A549 (cell line): ENCODE data around the gene RPA1. TPM values are rescaled to one million over a fixed set of nuclear protein-coding genes. Genes with fewer than 3 reads are reported as not detected.
A peak's percentile ranks its signal among the peaks of the same experiment; 100 is the strongest.

Experiments
- ATAC-seq, 2 experiments: fragments of 200-7000 bp in 1 of 2; fragments of >200 bp in 1 of 2; cut with Nextera tagmentation in 1 of 2; cut with Tn5 transposase in 1 of 2; 3 replicates each; pipeline versions ENCODE4 v1.8.0 to v1.9.1; 2018 to 2020; ENCODE audit warnings: mild to moderate bottlenecking in 1 of 2, moderate library complexity in 1 of 2
- CTCF ChIA-PET: fragments of 300-600 bp; sonication (Branson Sonifier 250); formaldehyde crosslinking; extraction: SDS; loops from one replicate; lab custom pipeline; 2021; ENCODE audit warnings: antibody characterized with exemption, inconsistent platforms; lab: Yijun Ruan, JAX
- POLR2A ChIA-PET: fragments of 350-600 bp; formaldehyde crosslinking; extraction: SDS; loops from one replicate; lab custom pipeline; 2021; ENCODE audit warnings: antibody characterized with exemption, inconsistent platforms; lab: Yijun Ruan, JAX
- DNase-seq, 2 experiments: peaks; one replicate each; pipeline versions ENCODE4 v3.0.0 to v3.0.0-alpha.2; 2011 to 2016; ENCODE audit warnings: low read depth in 1 of 2, low spot score in 1 of 2
- FAIRE-seq: peaks from 2 replicates; lab custom pipeline; 2011; peaks lifted over from hg19 to GRCh38; lab: Jason Lieb, UNC
- H3K27ac ChIP-seq, 2 experiments: fragments of >200 bp; sonication (Bioruptor Twin); formaldehyde crosslinking; 3 replicates each; pipeline ENCODE4 v1.5.1; 2016 to 2017
- H3K4me1 ChIP-seq: fragments of >200 bp; sonication (Bioruptor Twin); formaldehyde crosslinking; 3 replicates; pipeline ENCODE4 v1.6.1; 2016
- H3K4me2 ChIP-seq: fragments of >200 bp; sonication (Bioruptor Twin); formaldehyde crosslinking; 3 replicates; pipeline ENCODE4 v1.6.1; 2016
- H3K4me3 ChIP-seq: fragments of >200 bp; sonication (Bioruptor Twin); formaldehyde crosslinking; 3 replicates; pipeline ENCODE4 v1.5.1; 2016
- H3K9me3 ChIP-seq: fragments of >200 bp; sonication (Bioruptor Twin); formaldehyde crosslinking; 3 replicates; pipeline ENCODE4 v1.6.1; 2016
- BHLHE40 ChIP-seq: IDR thresholded peaks from 2 replicates; pipeline ENCODE4 v1.6.1; 2012; ENCODE audit warnings: low read depth, low read length, inconsistent platforms
- CBX2 ChIP-seq: fragments of 200-600 bp; sonication (generic); IDR thresholded peaks from 2 replicates; pipeline ENCODE4 v1.6.1; 2016; ENCODE audit warnings: low read depth, mild to moderate bottlenecking, borderline replicate concordance
- CBX8 ChIP-seq: fragments of 200-600 bp; sonication (generic); IDR thresholded peaks from 2 replicates; pipeline ENCODE4 v1.6.1; 2016
- EHF ChIP-seq: fragments of 250-450 bp; sonication (Bioruptor Pico); IDR thresholded peaks from 2 replicates; pipeline ENCODE4 v1.5.0; 2020; ENCODE audit warnings: mild to moderate bottlenecking
- EP300 ChIP-seq, 2 experiments: fragments of >200 bp; sonication (Bioruptor Twin); formaldehyde crosslinking; IDR thresholded peaks; 2 replicates in 1 of 2; 3 replicates in 1 of 2; pipeline ENCODE4 v1.6.1; 2016 to 2017
- HOXB5 ChIP-seq: fragments of 250-450 bp; sonication (Bioruptor Pico); IDR thresholded peaks from 2 replicates; pipeline ENCODE4 v1.5.0; 2020; ENCODE audit warnings: mild to moderate bottlenecking, moderate library complexity
- JUN ChIP-seq, 2 experiments: fragments of >200 bp; sonication (Bioruptor Twin); formaldehyde crosslinking; IDR thresholded peaks; 2 replicates in 1 of 2; 3 replicates in 1 of 2; pipeline ENCODE4 v1.6.1; 2016 to 2017
- MAZ ChIP-seq: fragments of 150-350 bp; IDR thresholded peaks from 2 replicates; pipeline ENCODE4 v1.6.1; 2014; ENCODE audit warnings: antibody characterized with exemption, low read depth, low read length, borderline replicate concordance
- NR3C1 ChIP-seq: fragments of >200 bp; sonication (Bioruptor Twin); formaldehyde crosslinking; IDR thresholded peaks from 3 replicates; pipeline ENCODE4 v1.6.1; 2017
- PHF8 ChIP-seq: fragments of 200-600 bp; sonication (generic); IDR thresholded peaks from 2 replicates; pipeline ENCODE4 v1.6.1; 2016; ENCODE audit warnings: low read depth, mild to moderate bottlenecking, antibody characterized with exemption, moderate library complexity, borderline replicate concordance
- RAD21 ChIP-seq, 2 experiments: fragments of >200 bp in 1 of 2; sonication (Bioruptor Twin) in 1 of 2; formaldehyde crosslinking in 1 of 2; IDR thresholded peaks in 1 of 2; conservative IDR thresholded peaks in 1 of 2; 2 replicates in 1 of 2; 3 replicates in 1 of 2; pipeline ENCODE4 v1.6.1; 2012 to 2018; ENCODE audit warnings: inconsistent platforms in 1 of 2
- RARB ChIP-seq: fragments of 250-450 bp; sonication (Bioruptor Pico); IDR thresholded peaks from 2 replicates; pipeline ENCODE4 v1.8.0; 2021; ENCODE audit warnings: mild to moderate bottlenecking, moderate library complexity
- RNF2 ChIP-seq: fragments of 200-600 bp; sonication (generic); IDR thresholded peaks from 2 replicates; pipeline ENCODE4 v1.6.1; 2016; ENCODE audit warnings: low read depth, mild to moderate bottlenecking, antibody characterized with exemption, moderate library complexity, borderline replicate concordance
- SMC3 ChIP-seq: fragments of >200 bp; sonication (Bioruptor Twin); formaldehyde crosslinking; IDR thresholded peaks from 3 replicates; pipeline ENCODE4 v1.6.1; 2018; ENCODE audit warnings: inconsistent platforms
- WGBS: methylation state at CpG from one replicate; pipeline ENCODE4 v1.1.6; 2017; ENCODE audit errors: missing lambda C conversion rate; 5-methylcytosine and 5-hydroxymethylcytosine counted together
- polyA plus RNA-seq, 4 experiments: library from polyadenylated mRNA; depleted of rRNA in 3 of 4; stranded (reverse); fragments of >200 nt; fragmentation: RNase III in 1 of 4; extraction: RNeasy Plus Mini Kit Qiagen cat#74134 plus additional on column Dnase treatment in 1 of 4; gene quantifications; 2 replicates in 3 of 4; 3 replicates in 1 of 4; pipeline ENCODE4 v1.2.3, GENCODE V29; 2011 to 2017
- TF ChIP-seq, protein P1 (sequence below): fragments of >200 bp; sonication (Bioruptor Twin); formaldehyde crosslinking; IDR thresholded peaks from 3 replicates; pipeline ENCODE4 v1.5.1; 2016
- TF ChIP-seq, protein P2 (sequence below): fragments of >200 bp; sonication (Bioruptor Twin); formaldehyde crosslinking; IDR thresholded peaks from 2 replicates; pipeline ENCODE4 v1.6.1; 2016

The RPA1 gene
- polyA plus RNA-seq, 2 of the 4 experiments (the other 2 are of a cell fraction): 72.2 to 136 TPM

DNA sequence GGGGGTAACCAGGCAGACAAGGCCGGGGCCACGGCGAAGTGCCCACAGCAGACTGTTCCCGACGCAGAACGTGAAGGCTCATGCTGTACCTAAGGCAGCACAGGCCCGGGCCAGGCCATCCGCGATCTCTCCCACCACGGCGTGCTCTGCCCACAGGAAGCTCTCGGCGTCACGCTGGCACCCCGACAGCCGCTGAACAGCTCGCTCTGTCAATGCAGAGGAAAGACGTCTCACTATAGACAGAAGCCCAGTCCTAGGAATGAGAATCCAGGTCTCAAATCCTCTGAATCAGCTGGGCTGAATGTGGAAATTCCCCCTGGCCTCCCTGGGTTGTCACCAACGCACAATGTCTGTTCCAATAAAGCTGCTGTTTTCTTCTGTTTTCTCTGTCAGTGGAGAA lies 46.5 kb upstream of the RPA1 start (continued):
- TF ChIP-seq, protein P1, sequence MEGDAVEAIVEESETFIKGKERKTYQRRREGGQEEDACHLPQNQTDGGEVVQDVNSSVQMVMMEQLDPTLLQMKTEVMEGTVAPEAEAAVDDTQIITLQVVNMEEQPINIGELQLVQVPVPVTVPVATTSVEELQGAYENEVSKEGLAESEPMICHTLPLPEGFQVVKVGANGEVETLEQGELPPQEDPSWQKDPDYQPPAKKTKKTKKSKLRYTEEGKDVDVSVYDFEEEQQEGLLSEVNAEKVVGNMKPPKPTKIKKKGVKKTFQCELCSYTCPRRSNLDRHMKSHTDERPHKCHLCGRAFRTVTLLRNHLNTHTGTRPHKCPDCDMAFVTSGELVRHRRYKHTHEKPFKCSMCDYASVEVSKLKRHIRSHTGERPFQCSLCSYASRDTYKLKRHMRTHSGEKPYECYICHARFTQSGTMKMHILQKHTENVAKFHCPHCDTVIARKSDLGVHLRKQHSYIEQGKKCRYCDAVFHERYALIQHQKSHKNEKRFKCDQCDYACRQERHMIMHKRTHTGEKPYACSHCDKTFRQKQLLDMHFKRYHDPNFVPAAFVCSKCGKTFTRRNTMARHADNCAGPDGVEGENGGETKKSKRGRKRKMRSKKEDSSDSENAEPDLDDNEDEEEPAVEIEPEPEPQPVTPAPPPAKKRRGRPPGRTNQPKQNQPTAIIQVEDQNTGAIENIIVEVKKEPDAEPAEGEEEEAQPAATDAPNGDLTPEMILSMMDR: no peak
- TF ChIP-seq PHF8 (no peak), RARB (CRISPR knock-in tag) (no peak)
- TF ChIP-seq, all 56 proteins: peak for 0

DNA sequence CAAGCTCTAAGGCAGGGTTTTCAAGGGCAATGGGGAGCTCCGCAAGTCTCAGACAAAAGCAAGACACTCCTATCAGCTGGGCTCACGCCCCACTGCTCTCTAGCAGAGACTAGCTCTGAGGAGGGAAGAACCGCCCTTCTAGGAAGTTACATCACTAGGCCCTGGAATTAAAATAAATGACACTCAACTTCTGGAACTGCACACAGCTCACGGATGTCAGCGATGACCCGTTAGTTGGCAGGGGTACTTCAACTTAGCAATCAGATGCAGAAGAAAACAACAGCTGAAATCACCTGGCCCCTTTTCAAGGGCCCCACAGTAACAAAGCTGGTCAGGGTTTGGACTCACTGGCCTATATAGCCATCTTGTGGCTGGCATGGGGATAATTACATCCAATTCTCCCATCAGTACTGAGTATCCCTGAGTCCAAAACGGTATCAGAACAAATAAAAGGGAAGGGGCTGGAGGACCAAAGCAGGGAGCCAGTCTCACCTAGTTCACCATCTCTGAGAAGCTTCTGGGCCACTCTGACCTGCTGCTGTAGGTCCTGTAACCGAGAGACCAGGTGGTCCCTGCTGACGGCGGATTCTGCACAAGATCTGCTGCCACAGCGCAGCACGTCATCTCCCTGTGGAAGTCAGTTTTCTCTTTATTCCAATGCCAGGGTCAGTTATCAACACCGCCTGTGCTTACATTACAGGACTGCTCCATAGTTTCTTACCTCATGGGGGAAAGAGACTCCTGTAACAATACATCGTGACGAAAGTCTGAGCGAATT lies 45.8 kb upstream of the RPA1 start:
- Histone ChIP-seq H3K27ac (0 out of 6 replicates have a peak overlapping the region, but pooled peaks of 1 of the 2 experiments have one; percentile 6), H3K9me3 (no peaks in the 10 kb centered on the region), H3K4me2 (no peak overlapping the region), H3K4me1 (peaks cover 23% of the 10 kb centered on the region), H3K4me3 (no peak overlapping the region)
- WGBS: 80% methylated on average over 16 of the region's 16 CpGs
- peak; percentile 78 to 86 for ATAC-seq
- ChIA-PET CTCF (interaction anchor here (0.7 to 28.6 kb wide), 35 partner anchors 8 to 210 kb away, joined by 3 to 591 read pairs (median 5); partner anchors contain the start of genes SERPINF1, SERPINF2 and WDR81), POLR2A (interaction anchor here (0.6 to 2.7 kb wide), 4 partner anchors 59 to 135 kb away, joined by 3 to 30 read pairs (median 4); partner anchors contain the start of genes RILP and WDR81)
- TF ChIP-seq NR3C1 (no peak), RAD21 (conservative IDR thresholded peaks at IDR 0.05 in 1 of 2, IDR thresholded peaks at IDR 0.05 in 1 of 2) (peak; percentile 85 to 93), SMC3 (peak; percentile 81), RNF2 (no peak), HOXB5 (CRISPR knock-in tag) (no peak)
- TF ChIP-seq, protein P1: peak; percentile 77
- FAIRE-seq: peak; percentile 83
- DNase-seq: peak; percentile 68 to 77

DNA sequence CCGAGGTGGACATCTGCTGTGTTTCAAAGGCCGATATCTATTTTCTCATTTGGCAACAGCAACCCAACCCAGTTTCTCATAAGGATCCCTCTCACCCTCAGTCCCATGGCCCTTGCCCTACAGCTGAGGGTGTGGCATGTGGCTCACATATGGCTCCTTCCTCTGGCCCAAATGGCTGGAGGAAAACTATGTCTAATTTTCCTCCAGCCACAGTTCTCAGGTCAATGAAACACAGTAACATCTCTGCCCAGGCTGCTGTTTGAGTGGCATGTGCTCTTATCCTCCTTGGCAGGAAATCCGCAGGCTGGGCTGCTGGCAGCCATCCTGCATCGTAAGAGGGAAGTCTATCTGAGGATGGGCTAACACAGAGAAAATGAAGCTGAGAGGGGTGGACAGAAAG lies 43.9 kb upstream of the RPA1 start:
- H3K27ac ChIP-seq: no peak overlapping the region
- WGBS: 97% methylated on average over 4 of the region's 4 CpGs
- DNase-seq (no peak), ATAC-seq (no peak), FAIRE-seq (no peak)
- H3K4me1 ChIP-seq: peaks cover 32% of the 10 kb centered on the region
- ChIA-PET CTCF (interaction anchor here (0.6 to 28.6 kb wide), 8 partner anchors 14 to 1197 kb away, joined by 3 to 591 read pairs (median 4); partner anchors contain the start of genes RILP and WDR81), POLR2A (interaction anchor here (1.5 kb wide), 1 partner anchor 69 kb away, joined by 9 read pairs; no protein-coding TSS in a partner anchor)
- no peak overlapping the region for H3K4me3 ChIP-seq
- H3K9me3 ChIP-seq: no peaks in the 10 kb centered on the region
- H3K4me2 ChIP-seq: no peak overlapping the region
- TF ChIP-seq BHLHE40 (no peak), JUN (IDR thresholded peaks at IDR 0.05) (no peak), EP300 (IDR thresholded peaks at IDR 0.05) (no peak), CBX8 (no peak), CBX2 (no peak), EHF (CRISPR knock-in tag) (no peak), MAZ (no peak)
- TF ChIP-seq, protein P2, sequence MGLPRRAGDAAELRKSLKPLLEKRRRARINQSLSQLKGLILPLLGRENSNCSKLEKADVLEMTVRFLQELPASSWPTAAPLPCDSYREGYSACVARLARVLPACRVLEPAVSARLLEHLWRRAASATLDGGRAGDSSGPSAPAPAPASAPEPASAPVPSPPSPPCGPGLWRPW: no peak
- TF ChIP-seq, protein P1: no peak
- TF ChIP-seq, all 56 proteins: peak for 0
